GM23338 (cell line): Measurements from ENCODE around the gene SLF2. TPM values are rescaled to one million over a fixed set of nuclear protein-coding genes. Genes with fewer than 3 reads are reported as not detected.
A peak's percentile ranks its signal among the peaks of the same experiment; 100 is the strongest.

ENCODE experiments used
- ATAC-seq: fragments of 200-7000 bp; cut with Tn5 transposase; 3 replicates; pipeline ENCODE4 v1.9.1; 2020
- DNase-seq: peaks from one replicate; pipeline ENCODE4 v3.0.0-alpha.2; 2015; ENCODE audit warnings: low spot score
- H2AFZ ChIP-seq: fragments of 200-600 bp; sonication (generic); 2 replicates; pipeline ENCODE4 v1.8.0; 2016; ENCODE audit warnings: antibody characterized with exemption, mild to moderate bottlenecking, moderate library complexity
- H3F3A ChIP-seq: fragments of 200-600 bp; sonication (generic); replicated peaks from 2 replicates; pipeline ENCODE4 v1.8.0; 2017; ENCODE audit warnings: antibody characterized with exemption, mixed run types, low read depth
- H3K27ac ChIP-seq: fragments of 200-600 bp; sonication (generic); 2 replicates; pipeline ENCODE4 v1.6.1; 2016; ENCODE audit warnings: low read depth
- H3K27me3 ChIP-seq: fragments of 200-600 bp; sonication (generic); 2 replicates; pipeline ENCODE4 v1.8.0; 2016; ENCODE audit warnings: mild to moderate bottlenecking, mixed run types, moderate library complexity; ENCODE audit not compliant: insufficient read depth
- H3K36me3 ChIP-seq: fragments of 200-600 bp; sonication (generic); 2 replicates; pipeline ENCODE4 v1.8.0; 2016; ENCODE audit warnings: mild to moderate bottlenecking; ENCODE audit not compliant: insufficient read depth
- H3K4me1 ChIP-seq: fragments of 200-600 bp; sonication (generic); 2 replicates; pipeline ENCODE4 v1.8.0; 2016; ENCODE audit warnings: mild to moderate bottlenecking, moderate library complexity; ENCODE audit not compliant: insufficient read depth
- H3K4me2 ChIP-seq: fragments of 200-600 bp; sonication (generic); 2 replicates; pipeline ENCODE4 v1.7.1; 2017; ENCODE audit warnings: mixed run types
- H3K4me3 ChIP-seq: fragments of 200-600 bp; sonication (generic); 2 replicates; pipeline ENCODE4 v1.6.1; 2016; ENCODE audit warnings: mixed run types
- H3K79me2 ChIP-seq: fragments of 200-600 bp; sonication (generic); replicated peaks from 2 replicates; pipeline ENCODE4 v1.8.0; 2017; ENCODE audit warnings: mild to moderate bottlenecking; ENCODE audit not compliant: insufficient read depth
- H3K9me2 ChIP-seq: fragments of 200-600 bp; sonication (generic); 2 replicates; pipeline ENCODE4 v1.8.0; 2017; ENCODE audit not compliant: insufficient read depth
- H4K20me1 ChIP-seq: fragments of 200-600 bp; sonication (generic); replicated peaks from 2 replicates; pipeline ENCODE4 v1.8.0; 2017; ENCODE audit warnings: mild to moderate bottlenecking; ENCODE audit not compliant: insufficient read depth
- H3K27ac Mint-ChIP-seq: 2 replicates; pipeline ENCODE4 v1.8.0; 2020; ENCODE audit warnings: inconsistent platforms, mild to moderate bottlenecking, moderate library complexity, mixed read lengths
- H3K27me3 Mint-ChIP-seq: 3 replicates; pipeline ENCODE4 v1.8.0; 2022; ENCODE audit warnings: low read depth, mild to moderate bottlenecking, moderate library complexity, mixed read lengths, inconsistent platforms; ENCODE audit not compliant: insufficient read depth, poor library complexity
- H3K36me3 Mint-ChIP-seq: 3 replicates; pipeline ENCODE4 v1.8.0; 2021; ENCODE audit warnings: low read depth, mild to moderate bottlenecking, inconsistent platforms, moderate library complexity, mixed read lengths
- H3K4me1 Mint-ChIP-seq: 3 replicates; pipeline ENCODE4 v1.8.0; 2020; ENCODE audit warnings: mild to moderate bottlenecking, inconsistent platforms, mixed read lengths
- H3K4me3 Mint-ChIP-seq: 3 replicates; pipeline ENCODE4 v1.8.0; 2021; ENCODE audit warnings: moderate library complexity, mild to moderate bottlenecking, inconsistent platforms, mixed read lengths
- H3K9me3 Mint-ChIP-seq: 3 replicates; pipeline ENCODE4 v1.8.0; 2020; ENCODE audit warnings: moderate library complexity, mild to moderate bottlenecking, inconsistent platforms, mixed read lengths
- EZH2 ChIP-seq: fragments of 200-600 bp; sonication (generic); IDR thresholded peaks from one replicate; pipeline ENCODE4 v1.8.0; 2017; ENCODE audit warnings: antibody characterized with exemption, mild to moderate bottlenecking, low read depth; ENCODE audit not compliant: unreplicated experiment
- JUNB ChIP-seq: IDR thresholded peaks from one replicate; pipeline ENCODE4 v1.6.1; 2016; ENCODE audit warnings: antibody characterized with exemption; ENCODE audit not compliant: unreplicated experiment
- NANOG ChIP-seq: IDR thresholded peaks from 2 replicates; pipeline ENCODE4 v1.6.1; 2016; ENCODE audit warnings: antibody characterized with exemption, borderline replicate concordance
- POLR2AphosphoS5 ChIP-seq: IDR thresholded peaks from 2 replicates; pipeline ENCODE4 v1.6.1; 2016; ENCODE audit warnings: antibody characterized with exemption, low read depth
- ZNF331 ChIP-seq: fragments of 250-450 bp; sonication (Bioruptor Pico); IDR thresholded peaks from 2 replicates; pipeline ENCODE4 v1.5.0; 2020; ENCODE audit warnings: low read depth, mild to moderate bottlenecking, moderate library complexity
- polyA plus RNA-seq: library from polyadenylated mRNA; unstranded; fragments of >200 nt; fragmentation: Nextera tagmentation; extraction: Ambion mirVana; gene quantifications from 2 replicates; pipeline ENCODE4 v1.2.1, GENCODE V29; 2016
- total RNA-seq: library from RNA; depleted of rRNA; stranded (reverse); fragments of >200 nt; shearing (Covaris generic); gene quantifications from 2 replicates; pipeline ENCODE4 v1.2.3, GENCODE V29; 2014
- TF ChIP-seq, protein P1 (sequence below): IDR thresholded peaks from 2 replicates; pipeline ENCODE4 v1.6.1; 2016; ENCODE audit warnings: antibody characterized with exemption
- TF ChIP-seq, protein P2 (sequence below): IDR thresholded peaks from one replicate; pipeline ENCODE4 v1.6.1; 2018; ENCODE audit warnings: antibody characterized with exemption; ENCODE audit not compliant: unreplicated experiment

Gene SLF2
- total and polyA plus RNA-seq, 2 experiments from 2014 or later = 13.6 to 22.1 TPM

DNA sequence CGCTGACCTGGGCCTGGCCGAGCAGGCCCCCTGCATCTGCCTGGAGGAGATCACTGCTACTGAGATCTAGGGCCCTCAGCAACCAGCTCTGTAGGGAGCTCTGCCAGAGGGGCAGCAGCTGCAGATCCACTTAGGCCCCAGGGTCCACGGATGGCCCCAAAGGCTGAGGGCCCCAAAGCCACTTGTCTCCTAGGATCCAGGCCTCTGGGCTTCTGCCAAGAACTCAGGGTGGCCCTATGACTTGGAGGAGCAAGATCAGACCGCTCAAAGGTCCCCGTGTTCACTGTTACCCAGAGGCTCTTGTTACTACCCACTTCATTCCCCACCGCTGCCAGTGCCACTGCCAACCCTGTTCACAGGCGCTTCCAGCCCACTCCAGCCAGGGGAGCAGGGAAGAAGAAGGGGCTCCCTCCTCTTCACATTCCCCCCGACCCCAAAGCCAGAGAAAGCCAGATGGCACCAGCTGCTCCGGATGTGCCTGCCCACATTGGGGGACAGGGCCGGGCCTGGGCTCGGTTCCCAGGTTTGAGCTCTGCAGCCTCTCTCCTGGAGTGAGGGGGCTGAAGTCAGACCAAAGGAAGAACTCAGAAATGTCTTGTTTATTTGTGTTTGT is 94.4 kb downstream of the SLF2 start:
- Mint-ChIP-seq H3K27ac (no peak overlapping the region), H3K9me3 (no peaks in the 10 kb centered on the region), H3K27me3 (peaks cover 8% of the 10 kb centered on the region), H3K4me1 (peaks cover 13% of the 10 kb centered on the region; the same call in 2 of the 3 replicates), H3K36me3 (peaks cover 34% of the 10 kb centered on the region), H3K4me3 (no peak overlapping the region)
- ATAC-seq = no peak
- H3K4me3 ChIP-seq = no peak overlapping the region
- peaks cover 6% of the 10 kb centered on the region; the same call in 1 of the 2 replicates for H3K4me1 ChIP-seq
- H2AFZ ChIP-seq = no peak overlapping the region
- DNase-seq = no peak
- H3K9me2 ChIP-seq = no peaks in the 10 kb centered on the region
- H3K79me2 ChIP-seq = no peaks in the 10 kb centered on the region
- H3K36me3 ChIP-seq = no peaks in the 10 kb centered on the region; the same call in 1 of the 2 replicates
- TF ChIP-seq, protein P1, sequence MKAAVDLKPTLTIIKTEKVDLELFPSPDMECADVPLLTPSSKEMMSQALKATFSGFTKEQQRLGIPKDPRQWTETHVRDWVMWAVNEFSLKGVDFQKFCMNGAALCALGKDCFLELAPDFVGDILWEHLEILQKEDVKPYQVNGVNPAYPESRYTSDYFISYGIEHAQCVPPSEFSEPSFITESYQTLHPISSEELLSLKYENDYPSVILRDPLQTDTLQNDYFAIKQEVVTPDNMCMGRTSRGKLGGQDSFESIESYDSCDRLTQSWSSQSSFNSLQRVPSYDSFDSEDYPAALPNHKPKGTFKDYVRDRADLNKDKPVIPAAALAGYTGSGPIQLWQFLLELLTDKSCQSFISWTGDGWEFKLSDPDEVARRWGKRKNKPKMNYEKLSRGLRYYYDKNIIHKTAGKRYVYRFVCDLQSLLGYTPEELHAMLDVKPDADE = no peak
- no peaks in the 10 kb centered on the region for H3K27me3 ChIP-seq
- H3K4me2 ChIP-seq = no peak overlapping the region
- 0 out of 2 replicates have a peak, but pooled peaks cover 4% of the 10 kb centered on the region for H3F3A ChIP-seq
- no peak overlapping the region for H3K27ac ChIP-seq
- 0 out of 2 replicates have a peak, but pooled peaks cover 7% of the 10 kb centered on the region for H4K20me1 ChIP-seq

DNA sequence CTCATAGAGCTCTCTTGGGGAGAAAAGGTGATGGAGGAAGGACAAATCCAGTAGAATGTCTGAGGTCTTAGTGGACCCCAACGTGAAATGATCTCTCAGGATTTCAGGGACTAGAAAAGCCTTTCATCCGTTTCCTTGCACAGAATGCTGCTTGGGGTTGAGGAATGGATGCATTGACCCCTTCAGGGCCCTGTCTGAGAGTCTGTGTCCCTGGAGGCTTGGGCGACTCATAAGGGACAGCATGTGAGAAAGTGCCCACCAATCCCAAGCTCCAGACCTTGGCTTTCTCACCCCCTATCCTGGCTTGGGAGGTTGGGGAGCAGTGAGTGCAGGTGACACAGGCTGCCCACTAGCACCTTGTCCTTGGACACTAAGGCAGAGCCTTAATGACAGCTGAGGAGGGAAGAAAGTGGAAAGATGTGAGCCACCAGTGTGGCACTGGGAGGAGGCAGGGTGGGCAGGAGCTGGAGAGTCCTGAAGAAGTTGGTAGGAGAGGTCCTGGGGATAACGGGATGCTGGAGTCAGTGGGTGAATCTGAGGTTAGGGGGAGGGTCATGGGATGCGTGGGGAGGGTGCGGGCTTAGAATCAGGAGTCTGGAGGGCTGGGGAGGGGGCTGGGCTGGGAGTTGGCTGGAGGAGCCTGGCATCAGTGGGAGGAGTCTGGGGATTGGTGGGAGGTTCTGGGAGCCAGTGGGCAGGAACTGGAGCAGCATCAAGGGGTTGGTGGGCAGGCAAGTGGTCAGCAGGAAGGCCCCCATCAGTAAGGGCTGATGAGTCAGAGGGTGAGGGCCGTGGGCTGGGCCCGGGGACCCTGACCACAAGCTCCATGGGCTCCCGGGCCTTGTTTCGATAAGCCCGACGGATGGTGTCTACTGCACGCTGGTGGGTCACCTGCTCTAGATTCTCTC is 95.4 kb downstream of the SLF2 start:
- no peak overlapping the region for H3K4me3 ChIP-seq
- no peak overlapping the region for H2AFZ ChIP-seq
- Mint-ChIP-seq H3K4me3 (0 out of 3 replicates have a peak overlapping the region, but pooled peaks have one; percentile 12), H3K9me3 (no peaks in the 10 kb centered on the region), H3K36me3 (peaks cover 29% of the 10 kb centered on the region), H3K27ac (no peak overlapping the region), H3K27me3 (peaks cover 14% of the 10 kb centered on the region), H3K4me1 (peaks cover 20% of the 10 kb centered on the region)
- 0 out of 2 replicates have a peak, but pooled peaks cover 7% of the 10 kb centered on the region for H4K20me1 ChIP-seq
- no peak overlapping the region for H3K27ac ChIP-seq
- H3K9me2 ChIP-seq = no peaks in the 10 kb centered on the region
- H3K4me1 ChIP-seq = peaks cover 10% of the 10 kb centered on the region; the same call in 1 of the 2 replicates
- no peak overlapping the region for H3K4me2 ChIP-seq
- H3K36me3 ChIP-seq = no peaks in the 10 kb centered on the region; the same call in 1 of the 2 replicates
- no peaks in the 10 kb centered on the region for H3K79me2 ChIP-seq
- no peaks in the 10 kb centered on the region for H3K27me3 ChIP-seq
- ATAC-seq (no peak), DNase-seq (no peak)
- 0 out of 2 replicates have a peak, but pooled peaks cover 4% of the 10 kb centered on the region for H3F3A ChIP-seq
- TF ChIP-seq POLR2AphosphoS5 (peak; percentile 23; the same call in 1 of the 2 replicates), ZNF331 (CRISPR knock-in tag) (no peak), EZH2 (no peak)

DNA sequence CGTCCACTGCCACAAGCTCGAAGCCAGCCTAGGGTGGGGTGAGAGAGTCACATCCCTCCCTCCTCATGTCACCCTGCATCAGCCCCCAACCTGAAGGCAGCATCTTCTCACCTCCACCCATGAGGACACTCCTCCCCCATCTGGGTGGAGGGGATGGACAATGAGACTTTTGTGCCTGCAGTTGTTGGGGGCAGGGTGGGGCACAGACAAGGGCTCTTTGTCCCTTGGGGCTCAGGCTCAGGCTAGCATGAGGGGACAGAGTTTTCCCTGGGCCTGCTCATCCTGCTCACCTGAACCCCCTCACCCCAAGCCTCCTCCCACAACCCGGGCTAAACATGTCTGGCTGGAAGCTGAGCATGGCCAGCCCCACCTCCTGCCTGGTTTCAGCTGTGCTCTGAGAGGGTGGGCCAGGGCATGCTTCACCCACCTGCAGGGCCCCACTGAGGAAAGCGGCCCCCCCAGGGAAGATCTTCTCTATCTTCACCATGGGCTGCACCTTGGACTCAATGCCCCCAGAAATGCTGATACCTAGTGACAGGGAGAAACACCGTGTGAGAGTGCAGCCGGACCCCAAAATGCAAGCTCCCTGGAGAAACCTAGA is 96.2 kb downstream of the SLF2 start:
- Histone ChIP-seq H3K4me3 (no peak overlapping the region), H3K27ac (no peak overlapping the region), H3K9me2 (no peaks in the 10 kb centered on the region), H3K36me3 (no peaks in the 10 kb centered on the region; the same call in 1 of the 2 replicates), H3K27me3 (no peaks in the 10 kb centered on the region), H4K20me1 (0 out of 2 replicates have a peak, but pooled peaks cover 7% of the 10 kb centered on the region), H3F3A (0 out of 2 replicates have a peak, but pooled peaks cover 4% of the 10 kb centered on the region), H3K4me1 (peaks cover 11% of the 10 kb centered on the region; the same call in 1 of the 2 replicates), H3K79me2 (no peaks in the 10 kb centered on the region), H2AFZ (no peak overlapping the region), H3K4me2 (no peak overlapping the region)
- peaks cover 17% of the 10 kb centered on the region for H3K27me3 Mint-ChIP-seq
- H3K4me3 Mint-ChIP-seq = no peak overlapping the region
- DNase-seq (no peak), ATAC-seq (no peak)
- H3K9me3 Mint-ChIP-seq = no peaks in the 10 kb centered on the region
- H3K27ac Mint-ChIP-seq = no peak overlapping the region
- peaks cover 24% of the 10 kb centered on the region for H3K4me1 Mint-ChIP-seq
- H3K36me3 Mint-ChIP-seq = peaks cover 22% of the 10 kb centered on the region
- TF ChIP-seq NANOG (no peak), JUNB (no peak)
- TF ChIP-seq, protein P2, sequence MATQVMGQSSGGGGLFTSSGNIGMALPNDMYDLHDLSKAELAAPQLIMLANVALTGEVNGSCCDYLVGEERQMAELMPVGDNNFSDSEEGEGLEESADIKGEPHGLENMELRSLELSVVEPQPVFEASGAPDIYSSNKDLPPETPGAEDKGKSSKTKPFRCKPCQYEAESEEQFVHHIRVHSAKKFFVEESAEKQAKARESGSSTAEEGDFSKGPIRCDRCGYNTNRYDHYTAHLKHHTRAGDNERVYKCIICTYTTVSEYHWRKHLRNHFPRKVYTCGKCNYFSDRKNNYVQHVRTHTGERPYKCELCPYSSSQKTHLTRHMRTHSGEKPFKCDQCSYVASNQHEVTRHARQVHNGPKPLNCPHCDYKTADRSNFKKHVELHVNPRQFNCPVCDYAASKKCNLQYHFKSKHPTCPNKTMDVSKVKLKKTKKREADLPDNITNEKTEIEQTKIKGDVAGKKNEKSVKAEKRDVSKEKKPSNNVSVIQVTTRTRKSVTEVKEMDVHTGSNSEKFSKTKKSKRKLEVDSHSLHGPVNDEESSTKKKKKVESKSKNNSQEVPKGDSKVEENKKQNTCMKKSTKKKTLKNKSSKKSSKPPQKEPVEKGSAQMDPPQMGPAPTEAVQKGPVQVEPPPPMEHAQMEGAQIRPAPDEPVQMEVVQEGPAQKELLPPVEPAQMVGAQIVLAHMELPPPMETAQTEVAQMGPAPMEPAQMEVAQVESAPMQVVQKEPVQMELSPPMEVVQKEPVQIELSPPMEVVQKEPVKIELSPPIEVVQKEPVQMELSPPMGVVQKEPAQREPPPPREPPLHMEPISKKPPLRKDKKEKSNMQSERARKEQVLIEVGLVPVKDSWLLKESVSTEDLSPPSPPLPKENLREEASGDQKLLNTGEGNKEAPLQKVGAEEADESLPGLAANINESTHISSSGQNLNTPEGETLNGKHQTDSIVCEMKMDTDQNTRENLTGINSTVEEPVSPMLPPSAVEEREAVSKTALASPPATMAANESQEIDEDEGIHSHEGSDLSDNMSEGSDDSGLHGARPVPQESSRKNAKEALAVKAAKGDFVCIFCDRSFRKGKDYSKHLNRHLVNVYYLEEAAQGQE = no peak
- TF ChIP-seq, protein P1 = no peak
